Measurements from ENCODE around the gene AKAP13.

- TF ChIP-seq, protein P1, sequence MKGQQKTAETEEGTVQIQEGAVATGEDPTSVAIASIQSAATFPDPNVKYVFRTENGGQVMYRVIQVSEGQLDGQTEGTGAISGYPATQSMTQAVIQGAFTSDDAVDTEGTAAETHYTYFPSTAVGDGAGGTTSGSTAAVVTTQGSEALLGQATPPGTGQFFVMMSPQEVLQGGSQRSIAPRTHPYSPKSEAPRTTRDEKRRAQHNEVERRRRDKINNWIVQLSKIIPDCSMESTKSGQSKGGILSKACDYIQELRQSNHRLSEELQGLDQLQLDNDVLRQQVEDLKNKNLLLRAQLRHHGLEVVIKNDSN (IDR thresholded peaks at IDR 0.05; ENCODE audit: borderline replicate concordance, low read depth) = no peak
- TF ChIP-seq PBX3 (IDR thresholded peaks at IDR 0.05) = no peak
- TF ChIP-seq, protein P2, sequence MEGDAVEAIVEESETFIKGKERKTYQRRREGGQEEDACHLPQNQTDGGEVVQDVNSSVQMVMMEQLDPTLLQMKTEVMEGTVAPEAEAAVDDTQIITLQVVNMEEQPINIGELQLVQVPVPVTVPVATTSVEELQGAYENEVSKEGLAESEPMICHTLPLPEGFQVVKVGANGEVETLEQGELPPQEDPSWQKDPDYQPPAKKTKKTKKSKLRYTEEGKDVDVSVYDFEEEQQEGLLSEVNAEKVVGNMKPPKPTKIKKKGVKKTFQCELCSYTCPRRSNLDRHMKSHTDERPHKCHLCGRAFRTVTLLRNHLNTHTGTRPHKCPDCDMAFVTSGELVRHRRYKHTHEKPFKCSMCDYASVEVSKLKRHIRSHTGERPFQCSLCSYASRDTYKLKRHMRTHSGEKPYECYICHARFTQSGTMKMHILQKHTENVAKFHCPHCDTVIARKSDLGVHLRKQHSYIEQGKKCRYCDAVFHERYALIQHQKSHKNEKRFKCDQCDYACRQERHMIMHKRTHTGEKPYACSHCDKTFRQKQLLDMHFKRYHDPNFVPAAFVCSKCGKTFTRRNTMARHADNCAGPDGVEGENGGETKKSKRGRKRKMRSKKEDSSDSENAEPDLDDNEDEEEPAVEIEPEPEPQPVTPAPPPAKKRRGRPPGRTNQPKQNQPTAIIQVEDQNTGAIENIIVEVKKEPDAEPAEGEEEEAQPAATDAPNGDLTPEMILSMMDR (IDR thresholded peaks at IDR 0.05) = no peak
- no peak for TF ChIP-seq NRF1 (IDR thresholded peaks at IDR 0.05; ENCODE audit: low read depth, low read length)
- TF ChIP-seq REST (IDR thresholded peaks at IDR 0.05; ENCODE audit: low read depth, low read length) = no peak
- TF ChIP-seq SIN3A (IDR thresholded peaks at IDR 0.05; ENCODE audit: borderline replicate concordance, low read depth, low read length) = no peak
- no peak for TF ChIP-seq RCOR1 (IDR thresholded peaks at IDR 0.05; ENCODE audit: low read length)
- no peak for TF ChIP-seq POLR2AphosphoS5 (IDR thresholded peaks at IDR 0.05; ENCODE audit: low read depth, low read length)
- TF ChIP-seq IRF3 (IDR thresholded peaks at IDR 0.05; ENCODE audit: low read depth, low read length) = no peak
Measured at GRCh38 chr15:85692873-85693272, 312.5 kb downstream of the AKAP13 start.

Data from SK-N-SH (cell line).